Mammary epithelial cell (primary cell): ENCODE measurements around the gene LRRC8D.

ENCODE experiments used
- EZH2 ChIP-seq: IDR thresholded peaks from 2 replicates; pipeline ENCODE4 v1.6.1; 2012; ENCODE audit warnings: low read length, inconsistent platforms, borderline replicate concordance
- TF ChIP-seq, protein P1 (sequence below), 2 donors: IDR thresholded peaks in 1 of 2; conservative IDR thresholded peaks in 1 of 2; 2 replicates each; pipeline ENCODE4 v1.5.1; 2011 to 2012; ENCODE audit warnings: inconsistent platforms in 2 of 2, low read length in 2 of 2, mild to moderate bottlenecking in 2 of 2, control low read depth in 1 of 2, low read depth in 1 of 2; ENCODE audit not compliant: insufficient read depth in 1 of 2; ENCODE audit errors: extremely low read depth in 1 of 2

DNA sequence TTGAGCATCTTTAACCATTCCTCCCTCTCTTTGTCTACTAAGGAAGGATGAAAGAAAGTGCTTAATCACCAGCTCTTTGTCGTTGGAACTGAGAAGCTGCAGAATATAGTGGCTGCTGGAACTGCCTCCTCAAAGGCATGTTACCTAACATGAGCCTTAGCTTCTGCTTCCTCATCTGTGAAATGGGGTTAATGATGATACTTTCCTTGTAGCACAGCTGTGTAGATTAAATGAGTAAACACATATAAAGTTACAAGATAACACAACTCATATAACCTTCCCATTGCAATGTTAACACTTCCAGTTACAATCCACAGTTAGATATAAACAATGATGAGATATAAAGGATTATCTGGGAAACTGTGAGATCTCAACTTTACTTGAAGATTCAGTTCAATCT is 125.7 kb downstream of the LRRC8D start:
- TF ChIP-seq, protein P1, sequence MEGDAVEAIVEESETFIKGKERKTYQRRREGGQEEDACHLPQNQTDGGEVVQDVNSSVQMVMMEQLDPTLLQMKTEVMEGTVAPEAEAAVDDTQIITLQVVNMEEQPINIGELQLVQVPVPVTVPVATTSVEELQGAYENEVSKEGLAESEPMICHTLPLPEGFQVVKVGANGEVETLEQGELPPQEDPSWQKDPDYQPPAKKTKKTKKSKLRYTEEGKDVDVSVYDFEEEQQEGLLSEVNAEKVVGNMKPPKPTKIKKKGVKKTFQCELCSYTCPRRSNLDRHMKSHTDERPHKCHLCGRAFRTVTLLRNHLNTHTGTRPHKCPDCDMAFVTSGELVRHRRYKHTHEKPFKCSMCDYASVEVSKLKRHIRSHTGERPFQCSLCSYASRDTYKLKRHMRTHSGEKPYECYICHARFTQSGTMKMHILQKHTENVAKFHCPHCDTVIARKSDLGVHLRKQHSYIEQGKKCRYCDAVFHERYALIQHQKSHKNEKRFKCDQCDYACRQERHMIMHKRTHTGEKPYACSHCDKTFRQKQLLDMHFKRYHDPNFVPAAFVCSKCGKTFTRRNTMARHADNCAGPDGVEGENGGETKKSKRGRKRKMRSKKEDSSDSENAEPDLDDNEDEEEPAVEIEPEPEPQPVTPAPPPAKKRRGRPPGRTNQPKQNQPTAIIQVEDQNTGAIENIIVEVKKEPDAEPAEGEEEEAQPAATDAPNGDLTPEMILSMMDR (conservative IDR thresholded peaks at IDR 0.05 in 1 of 2, IDR thresholded peaks at IDR 0.05 in 1 of 2; ENCODE audit: extremely low read depth in 1 of 2, insufficient read depth in 1 of 2, low read depth in 1 of 2, low read length in 2 of 2), result no peak
- no peak for TF ChIP-seq EZH2
